HFF-Myc (cell line): ENCODE data around the gene DLG5.

ENCODE experiments used
- DNase-seq: peaks from one replicate; pipeline ENCODE4 v3.0.0-alpha.2; 2011; ENCODE audit warnings: low read depth; ENCODE audit errors: extremely low read depth
- H3K4me3 ChIP-seq: replicated peaks from 2 replicates; pipeline ENCODE4 v1.5.1; 2011; ENCODE audit warnings: low read depth, mild to moderate bottlenecking, control low read depth, low read length
- TF ChIP-seq, protein P1 (sequence below): IDR thresholded peaks from 2 replicates; pipeline ENCODE4 v1.5.1; 2012; ENCODE audit warnings: mild to moderate bottlenecking, low read depth, low read length, control low read depth; ENCODE audit errors: missing control alignments

The DLG5 gene

DNA sequence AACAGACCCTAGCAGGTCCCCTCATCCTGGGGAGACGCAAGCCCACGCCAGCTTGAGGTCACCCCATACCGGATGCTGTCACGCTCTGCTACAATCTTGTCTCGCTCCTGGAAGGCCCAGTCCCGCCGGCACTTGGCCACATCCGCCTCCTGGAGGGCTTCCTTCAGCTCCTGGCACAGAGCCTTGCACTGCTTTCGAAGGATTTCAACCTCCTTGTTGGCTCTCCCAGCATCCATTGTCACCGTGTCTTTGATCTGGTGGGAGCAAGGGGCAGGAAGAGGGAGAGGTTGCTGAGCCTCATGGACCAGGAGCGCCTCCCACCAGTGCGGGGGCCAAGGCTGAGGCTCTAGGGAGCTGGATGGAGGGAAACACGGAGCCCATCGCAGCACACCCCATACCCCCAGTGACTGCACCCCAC is 90.9 kb downstream of the DLG5 start:
- DNase-seq = no peak

DNA sequence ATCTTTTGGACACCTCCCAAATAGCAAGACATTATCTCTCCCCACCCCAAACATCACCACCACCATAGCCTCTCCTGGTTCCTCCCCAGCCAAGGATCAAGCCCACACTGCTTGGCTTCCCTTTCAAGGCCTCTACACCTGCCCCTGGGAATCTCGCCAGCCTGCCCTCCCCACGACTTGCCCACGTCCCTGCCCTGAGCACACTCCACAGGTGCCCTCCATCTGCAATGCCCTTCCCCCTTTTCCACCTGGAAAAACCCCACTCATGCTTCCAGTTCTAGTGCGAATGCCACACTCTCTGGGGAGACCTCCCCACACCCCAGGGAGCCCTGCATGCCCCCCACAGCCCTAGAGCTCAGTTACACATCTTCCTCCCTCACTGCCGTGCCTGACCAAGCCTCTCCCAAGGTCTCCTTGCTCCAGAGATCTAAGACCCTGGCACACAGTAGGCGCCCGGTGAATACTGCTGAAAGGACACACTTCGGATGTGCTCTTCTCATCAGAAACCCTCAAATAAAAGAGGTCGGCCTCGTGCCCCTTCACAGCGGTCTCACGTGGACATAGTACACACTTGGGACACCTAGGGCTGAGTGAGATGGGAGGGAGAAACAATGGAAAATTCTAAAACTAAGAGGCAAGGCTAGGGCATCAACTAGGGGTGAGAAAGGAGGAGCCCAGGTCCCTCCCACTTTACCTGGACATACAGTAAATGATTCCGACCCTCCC is 91.4 kb downstream of the DLG5 start:
- TF ChIP-seq, protein P1, sequence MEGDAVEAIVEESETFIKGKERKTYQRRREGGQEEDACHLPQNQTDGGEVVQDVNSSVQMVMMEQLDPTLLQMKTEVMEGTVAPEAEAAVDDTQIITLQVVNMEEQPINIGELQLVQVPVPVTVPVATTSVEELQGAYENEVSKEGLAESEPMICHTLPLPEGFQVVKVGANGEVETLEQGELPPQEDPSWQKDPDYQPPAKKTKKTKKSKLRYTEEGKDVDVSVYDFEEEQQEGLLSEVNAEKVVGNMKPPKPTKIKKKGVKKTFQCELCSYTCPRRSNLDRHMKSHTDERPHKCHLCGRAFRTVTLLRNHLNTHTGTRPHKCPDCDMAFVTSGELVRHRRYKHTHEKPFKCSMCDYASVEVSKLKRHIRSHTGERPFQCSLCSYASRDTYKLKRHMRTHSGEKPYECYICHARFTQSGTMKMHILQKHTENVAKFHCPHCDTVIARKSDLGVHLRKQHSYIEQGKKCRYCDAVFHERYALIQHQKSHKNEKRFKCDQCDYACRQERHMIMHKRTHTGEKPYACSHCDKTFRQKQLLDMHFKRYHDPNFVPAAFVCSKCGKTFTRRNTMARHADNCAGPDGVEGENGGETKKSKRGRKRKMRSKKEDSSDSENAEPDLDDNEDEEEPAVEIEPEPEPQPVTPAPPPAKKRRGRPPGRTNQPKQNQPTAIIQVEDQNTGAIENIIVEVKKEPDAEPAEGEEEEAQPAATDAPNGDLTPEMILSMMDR = no peak
- DNase-seq = no peak

More for the DNA sequence above, 90.9 kb downstream of the DLG5 start:
- H3K4me3 ChIP-seq = no peak overlapping the region
- TF ChIP-seq, protein P1 = no peak

DNA sequence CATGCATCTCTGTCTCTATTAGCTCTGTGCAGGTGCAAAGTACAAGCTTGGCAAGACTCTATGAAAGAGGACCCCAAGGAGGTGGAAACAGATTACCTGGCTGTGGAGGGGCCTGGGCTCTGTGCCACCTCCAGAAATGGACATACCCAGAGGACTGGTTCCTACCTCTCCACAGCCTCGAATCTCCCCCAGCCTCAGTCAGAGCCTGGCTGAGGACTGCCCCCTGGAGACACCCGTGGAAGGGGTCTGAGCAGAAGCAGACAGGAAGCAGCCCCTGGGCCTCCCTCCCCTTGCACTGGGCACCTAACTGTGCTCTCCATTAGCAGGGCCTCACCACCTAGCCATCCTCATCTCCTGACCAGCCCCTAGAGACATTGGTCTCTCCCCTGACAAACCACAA is 92.0 kb downstream of the DLG5 start:
- H3K4me3 ChIP-seq = no peak overlapping the region
- TF ChIP-seq, protein P1 = no peak
- DNase-seq = no peak

More for the DNA sequence above, 91.4 kb downstream of the DLG5 start:
- H3K4me3 ChIP-seq = no peak overlapping the region

DNA sequence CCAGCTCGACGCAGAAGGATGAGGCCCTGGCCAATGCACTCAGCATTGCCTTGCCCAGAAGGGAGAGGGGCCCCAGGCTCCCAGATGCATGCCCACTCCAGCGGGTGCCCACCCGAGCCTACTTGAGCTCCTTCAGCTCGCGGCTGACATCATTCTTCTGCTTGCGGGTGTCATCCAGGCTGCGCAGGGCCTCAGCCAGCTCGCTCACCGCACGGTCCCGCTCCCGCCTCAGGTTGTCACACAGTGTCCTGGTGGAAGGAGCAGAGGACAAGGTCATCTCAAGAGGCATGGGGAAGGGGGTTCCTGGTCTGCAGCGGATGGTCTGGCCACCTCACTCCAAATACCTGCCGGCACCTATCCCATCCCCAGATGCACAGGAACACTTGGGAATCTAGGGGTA is 92.8 kb downstream of the DLG5 start:
- H3K4me3 ChIP-seq = no peak overlapping the region
- TF ChIP-seq, protein P1 = no peak
- no peak for DNase-seq

DNA sequence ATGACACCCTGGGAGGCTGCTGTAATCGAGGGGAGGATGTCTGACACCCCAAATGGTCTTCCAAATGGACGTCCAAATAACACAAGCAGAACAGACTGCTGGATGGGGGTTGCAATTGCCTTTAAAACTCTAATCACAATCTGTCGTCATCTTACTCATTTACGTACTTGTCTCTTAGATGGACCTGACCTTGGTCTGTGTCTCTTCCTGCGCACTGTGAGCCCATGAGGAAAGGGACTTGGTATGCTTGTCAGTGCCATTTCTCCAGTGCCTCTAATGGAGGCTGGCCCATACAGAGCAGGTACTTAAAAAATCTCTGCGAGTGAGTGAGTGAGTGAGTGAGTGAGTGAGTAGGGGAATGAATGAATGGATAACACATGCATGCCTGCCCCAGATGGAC is 93.3 kb downstream of the DLG5 start:
- no peak overlapping the region for H3K4me3 ChIP-seq
- no peak for DNase-seq
- TF ChIP-seq, protein P1 = no peak

DNA sequence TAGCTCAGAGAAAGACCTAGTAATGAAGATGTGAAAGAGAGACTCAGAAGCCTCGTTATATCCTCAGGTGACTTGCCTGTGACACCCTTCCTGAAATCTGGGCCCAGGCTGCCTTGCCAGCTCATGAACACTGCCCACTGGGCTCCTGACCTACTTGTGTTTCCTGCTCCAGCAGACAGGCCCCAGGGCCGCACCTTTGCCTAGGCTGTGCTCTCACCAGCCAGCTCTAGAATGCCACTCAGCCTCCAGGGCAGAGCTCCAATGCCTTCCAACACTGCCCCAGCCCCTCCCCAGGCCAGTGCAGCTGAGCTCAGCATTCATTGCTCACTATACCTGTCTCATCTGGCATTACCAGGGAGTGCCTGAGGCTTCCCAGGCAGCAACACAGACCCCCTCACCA is 94.3 kb downstream of the DLG5 start:
- no peak overlapping the region for H3K4me3 ChIP-seq
- TF ChIP-seq, protein P1 = no peak
- no peak for DNase-seq

DNA sequence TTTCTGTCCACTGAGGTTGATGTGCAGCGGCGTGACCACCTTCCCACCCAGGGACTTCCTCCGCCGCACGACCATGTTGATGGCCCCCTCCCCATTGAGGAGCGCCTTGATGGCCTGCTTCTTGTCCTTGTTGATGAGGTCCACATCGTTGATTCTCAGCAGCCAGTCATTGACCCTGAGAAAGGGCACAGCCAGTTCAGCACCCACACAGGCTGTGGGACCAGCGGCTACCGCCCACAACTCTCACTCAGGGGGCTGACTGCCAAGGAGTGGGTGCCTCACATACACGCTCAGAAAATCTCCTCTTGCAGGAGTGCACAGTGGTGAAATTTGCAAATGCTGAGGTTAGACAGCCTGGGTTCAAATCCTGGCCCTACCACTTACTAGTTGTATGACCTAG is 97.2 kb downstream of the DLG5 start:
- no peak for DNase-seq
- no peak overlapping the region for H3K4me3 ChIP-seq
- TF ChIP-seq, protein P1 = no peak
